Measurements from ENCODE around the gene AKR1E2.

The AKR1E2 gene

DNA sequence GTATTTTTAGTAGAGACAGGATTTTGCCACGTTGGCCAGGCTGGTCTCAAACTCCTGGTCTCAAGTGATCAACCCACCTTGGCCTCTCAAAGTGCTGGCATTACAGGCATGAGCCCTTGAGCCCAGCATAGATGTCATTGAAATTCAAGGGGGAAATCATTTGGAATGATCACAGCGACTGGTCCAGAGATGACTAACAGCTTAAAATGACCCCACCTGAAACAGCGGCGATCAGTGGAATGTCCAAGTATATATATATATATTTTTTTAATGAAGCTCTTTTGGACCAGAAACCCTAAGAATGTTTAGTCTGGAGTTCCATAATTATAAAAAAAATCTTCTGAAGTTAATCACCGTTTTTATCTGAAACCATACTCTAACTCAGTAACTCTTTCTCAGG is 12.5 kb upstream of the AKR1E2 start:
- no peak for DNase-seq (ENCODE audit: low spot score)

DNA sequence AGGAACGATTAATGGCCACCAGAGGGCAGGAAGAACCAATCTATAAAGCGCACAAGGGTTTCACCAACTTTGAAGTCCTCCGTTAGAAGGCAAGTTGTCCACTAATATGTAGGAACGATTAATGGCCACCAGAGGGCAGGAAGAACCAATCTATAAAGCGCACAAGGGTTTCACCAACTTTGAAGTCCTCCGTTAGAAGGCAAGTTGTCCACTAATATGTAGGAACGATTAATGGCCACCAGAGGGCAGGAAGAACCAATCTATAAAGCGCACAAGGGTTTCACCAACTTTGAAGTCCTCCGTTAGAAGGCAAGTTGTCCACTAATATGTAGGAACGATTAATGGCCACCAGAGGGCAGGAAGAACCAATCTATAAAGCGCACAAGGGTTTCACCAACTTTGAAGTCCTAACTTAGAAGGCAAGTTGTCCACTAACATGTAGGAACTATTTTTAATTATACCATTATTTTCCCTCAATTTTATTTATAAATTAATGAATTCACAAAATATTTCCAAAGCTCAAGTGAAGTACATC is 10.3 kb upstream of the AKR1E2 start:
- peak; percentile 25 for DNase-seq (ENCODE audit: low spot score)

DNA sequence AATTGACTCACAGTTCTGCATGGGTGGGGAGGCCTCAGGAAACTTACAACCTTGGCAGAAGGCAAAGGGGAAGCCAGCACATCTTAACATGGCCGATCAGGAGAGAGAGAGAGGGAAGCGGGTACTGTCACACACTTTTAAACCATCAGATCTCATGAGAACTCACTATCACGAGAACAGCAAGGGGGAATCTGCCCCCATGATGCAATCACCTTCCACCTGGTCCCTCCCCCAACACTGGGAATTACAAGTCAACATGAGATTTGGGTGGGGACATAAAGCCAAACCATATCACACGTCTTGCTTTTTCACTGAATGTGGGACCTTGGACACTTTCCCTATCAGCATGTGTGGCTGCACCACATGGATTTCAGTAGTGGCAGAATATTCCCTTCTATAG is 9.0 kb upstream of the AKR1E2 start:
- DNase-seq (ENCODE audit: low spot score): no peak

DNA sequence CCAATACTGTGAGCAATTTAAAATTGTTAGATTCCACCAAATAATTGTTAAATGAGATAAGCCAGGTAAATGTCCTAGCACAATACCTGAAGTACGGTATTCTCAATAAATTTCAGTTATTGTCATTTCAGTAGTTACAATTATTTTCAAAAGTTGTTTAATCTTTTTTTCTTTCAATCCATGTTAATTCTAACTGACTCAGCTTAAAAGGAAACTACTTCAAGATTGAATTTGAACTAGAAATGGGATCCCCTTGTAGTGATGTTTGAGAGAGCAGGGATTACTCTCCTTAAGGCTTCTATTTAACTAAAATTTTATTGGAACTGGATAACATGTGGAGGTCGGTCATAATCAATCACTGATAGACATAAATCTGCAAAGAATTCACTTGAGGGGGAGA is 6.9 kb upstream of the AKR1E2 start:
- no peak for DNase-seq (ENCODE audit: low spot score)

DNA sequence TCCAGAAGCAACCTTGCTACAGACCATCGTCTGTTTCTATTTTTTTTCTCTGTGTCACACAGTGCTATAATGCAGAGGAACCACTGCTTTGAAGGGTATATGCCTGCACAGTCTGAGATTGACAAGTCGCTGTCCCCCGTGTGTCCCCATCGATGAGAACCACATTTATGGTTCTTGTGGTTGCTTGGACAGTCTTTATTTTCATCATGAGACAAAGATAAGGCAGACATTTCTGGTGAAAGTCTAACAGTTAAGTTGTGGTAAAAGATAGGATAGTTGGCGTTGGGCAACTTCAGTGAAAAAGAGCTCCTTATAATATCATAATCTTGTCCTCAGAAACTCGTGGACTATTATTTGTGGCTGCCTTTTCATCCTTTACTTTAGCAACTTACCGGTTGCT is 6.3 kb upstream of the AKR1E2 start:
- DNase-seq (ENCODE audit: low spot score): no peak

DNA sequence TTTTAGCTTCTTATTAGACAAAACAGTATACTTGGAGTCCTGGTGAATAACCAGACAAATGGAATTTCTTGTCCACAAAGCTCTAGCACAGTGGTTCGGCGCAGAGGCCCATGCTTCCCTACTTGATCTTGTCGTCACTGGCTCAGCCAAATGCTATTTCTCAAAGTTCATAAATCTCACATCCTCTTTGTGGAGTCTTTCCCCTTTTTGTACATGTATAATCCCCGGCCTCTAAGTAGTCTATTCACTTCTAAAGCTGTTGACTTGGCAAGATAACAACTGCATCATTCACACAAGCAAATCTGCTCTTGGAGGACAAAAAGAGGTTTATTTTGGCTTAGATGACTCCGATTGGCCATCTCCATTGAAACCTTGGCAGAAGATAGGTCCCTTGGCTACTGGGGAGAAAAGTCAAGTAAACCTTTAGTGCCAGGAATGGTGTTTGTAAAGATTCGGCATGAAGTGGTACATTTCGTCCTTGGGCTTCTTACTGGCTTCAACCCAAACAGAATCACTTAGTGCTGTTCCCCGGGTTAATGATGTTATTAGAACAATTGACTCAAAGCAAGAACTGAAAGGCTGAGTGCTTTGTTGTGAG is 5.1 kb upstream of the AKR1E2 start:
- no peak for DNase-seq (ENCODE audit: low spot score)

GRCh38 chr10:4822208-4822607 is 3.8 kb upstream of the AKR1E2 start:
- no peak for DNase-seq (ENCODE audit: low spot score)

DNA sequence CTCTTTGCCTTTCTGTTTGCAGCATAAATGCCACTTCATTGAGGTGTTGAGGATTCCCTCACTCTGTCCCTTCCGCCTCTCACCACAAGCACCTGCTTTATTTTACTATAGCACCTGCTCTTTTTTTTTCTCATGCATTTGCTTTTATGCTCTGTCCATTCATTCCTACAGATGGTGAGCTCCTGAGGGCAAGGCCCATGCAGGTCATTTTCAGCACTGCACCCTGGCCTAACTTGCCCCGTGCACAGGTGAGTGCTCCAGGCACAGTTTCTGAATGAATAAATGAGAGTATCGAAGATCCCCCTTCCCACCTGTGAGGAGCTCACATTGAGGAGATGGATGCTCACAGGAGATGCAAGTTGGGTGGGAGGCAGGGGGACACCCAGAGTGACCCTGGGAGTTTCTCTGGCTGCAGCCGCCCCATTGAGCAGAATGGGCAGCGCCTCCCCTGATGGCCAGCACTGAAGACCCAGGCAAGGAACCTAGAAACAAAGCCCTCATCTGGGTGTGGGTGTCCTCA is 1.2 kb upstream of the AKR1E2 start:
- DNase-seq (ENCODE audit: low spot score): peak; percentile 39

DNA sequence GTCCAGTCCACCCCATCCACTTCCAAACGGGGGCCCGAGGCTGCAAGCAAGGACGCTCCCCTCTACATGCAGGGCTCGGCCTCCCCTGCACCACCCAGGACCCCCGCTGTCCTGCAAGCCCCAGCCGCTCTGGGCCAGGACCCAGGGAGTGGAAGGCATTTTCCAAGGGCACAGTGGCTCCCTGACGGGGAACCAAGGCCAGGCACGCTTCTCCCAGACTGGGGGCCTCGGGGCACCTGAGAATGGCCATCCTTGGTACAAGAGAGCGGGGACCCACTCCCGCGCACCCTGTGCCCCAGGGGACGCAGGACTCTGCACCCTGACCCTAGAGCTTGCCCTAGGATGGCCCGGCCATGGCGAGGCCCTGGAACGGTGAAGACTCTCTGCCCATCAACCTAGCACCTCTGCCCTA is 545 bp upstream of the AKR1E2 start:
- DNase-seq (ENCODE audit: low spot score): no peak

GRCh38 chr10:4826792-4827324 is 851 bp downstream of the AKR1E2 start:
- DNase-seq (ENCODE audit: low spot score): no peak

- DNase-seq (ENCODE audit: low spot score): no peak
Measured at GRCh38 chr10:4828005-4828404, 2.0 kb downstream of the AKR1E2 start.

- DNase-seq (ENCODE audit: low spot score): no peak
Measured at GRCh38 chr10:4830551-4830950, 4.5 kb downstream of the AKR1E2 start.

DNA sequence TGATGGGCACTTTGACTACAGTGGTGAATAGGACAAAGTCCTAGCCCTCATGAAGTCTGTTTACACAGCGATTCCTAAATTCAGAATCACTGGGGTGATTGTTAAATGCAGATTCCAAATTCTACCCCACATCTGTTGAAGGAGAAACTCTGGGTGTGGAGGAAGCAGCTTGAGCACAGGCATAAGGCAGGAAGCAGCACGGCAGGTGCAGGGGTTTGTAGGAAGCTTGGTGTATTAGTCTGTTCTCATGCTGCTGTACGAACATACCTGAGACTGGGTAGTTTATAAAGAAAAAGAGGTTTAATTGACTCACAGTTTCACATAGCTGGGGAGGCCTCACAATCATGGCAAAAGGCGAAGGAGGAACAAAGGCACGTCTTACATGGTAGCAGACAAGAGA is 5.1 kb downstream of the AKR1E2 start:
- no peak for DNase-seq (ENCODE audit: low spot score)

DNA sequence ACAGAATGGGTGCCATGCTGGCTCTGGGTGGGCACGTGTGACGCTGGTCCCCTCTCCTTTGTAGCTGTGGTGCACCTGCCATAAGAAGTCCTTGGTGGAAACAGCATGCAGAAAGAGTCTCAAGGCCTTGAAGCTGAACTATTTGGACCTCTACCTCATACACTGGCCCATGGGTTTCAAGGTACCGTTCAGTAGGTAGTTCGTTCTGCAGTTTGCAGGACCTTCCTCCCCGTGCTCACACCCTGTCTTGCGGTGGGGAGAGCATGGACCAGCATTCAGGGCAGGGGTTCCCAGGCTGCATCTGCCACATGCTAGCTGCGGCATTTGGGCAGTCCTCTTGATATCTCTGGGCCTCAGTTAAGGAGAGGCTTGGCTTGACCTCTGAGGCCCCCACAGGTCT is 7.3 kb downstream of the AKR1E2 start:
- DNase-seq (ENCODE audit: low spot score): no peak

DNA sequence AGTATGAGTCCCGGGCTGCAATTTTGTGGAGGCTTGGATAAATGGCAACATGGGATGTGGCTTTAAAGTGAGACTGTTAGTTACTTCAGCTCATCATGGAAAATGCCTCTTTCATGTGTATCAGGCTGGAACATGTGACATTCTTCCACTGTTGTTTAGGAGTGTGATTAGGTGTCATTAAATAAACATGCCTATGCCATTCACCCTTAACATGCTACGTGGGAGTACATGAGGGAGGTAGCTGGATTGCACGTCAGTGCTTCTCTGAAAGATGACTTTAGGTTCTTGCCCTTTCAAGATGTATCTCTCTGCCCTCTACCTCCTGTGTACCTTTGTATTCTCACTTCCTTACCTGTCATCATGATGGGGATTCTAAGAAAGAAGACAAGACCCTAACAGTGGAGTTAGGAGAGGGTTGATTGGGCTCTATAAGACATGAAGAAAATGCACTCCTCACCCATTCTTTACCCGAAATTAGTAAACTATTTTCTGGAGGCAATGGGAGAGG is 8.9 kb downstream of the AKR1E2 start:
- DNase-seq (ENCODE audit: low spot score): no peak

- DNase-seq (ENCODE audit: low spot score): no peak
Measured at GRCh38 chr10:4835494-4835918, 9.5 kb downstream of the AKR1E2 start.

- no peak for DNase-seq (ENCODE audit: low spot score)
Measured at GRCh38 chr10:4836416-4836969, 10.5 kb downstream of the AKR1E2 start.

- no peak for DNase-seq (ENCODE audit: low spot score)
Measured at GRCh38 chr10:4837551-4837950, 11.5 kb downstream of the AKR1E2 start.

GRCh38 chr10:4838743-4839142 is 12.7 kb downstream of the AKR1E2 start:
- no peak for DNase-seq (ENCODE audit: low spot score)

- no peak for DNase-seq (ENCODE audit: low spot score)
Measured at GRCh38 chr10:4839353-4839752, 13.3 kb downstream of the AKR1E2 start.

GRCh38 chr10:4840151-4840550 is 14.1 kb downstream of the AKR1E2 start:
- DNase-seq (ENCODE audit: low spot score): no peak

- DNase-seq (ENCODE audit: low spot score): no peak
Measured at GRCh38 chr10:4843525-4844180, 17.6 kb downstream of the AKR1E2 start.

DNA sequence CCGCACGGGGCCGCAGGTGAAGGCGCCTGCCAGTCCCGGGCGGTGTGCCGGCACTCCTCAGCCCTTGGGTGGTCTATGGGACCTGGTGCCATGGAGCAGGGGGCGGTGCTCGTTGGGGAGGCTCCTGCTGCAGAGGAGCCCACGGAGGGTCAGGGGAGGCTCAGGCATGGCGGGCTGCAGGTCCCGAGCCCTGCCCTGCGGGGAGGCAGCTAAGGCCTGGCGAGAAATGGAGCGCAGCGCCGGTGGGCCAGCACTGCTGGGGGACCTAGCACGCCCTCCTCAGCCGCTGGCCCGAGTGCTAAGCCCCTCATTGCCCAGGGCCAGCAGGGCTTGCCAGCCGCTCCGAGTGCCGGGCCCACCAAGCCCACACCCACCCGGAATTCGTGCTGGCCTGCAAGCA is 18.9 kb downstream of the AKR1E2 start:
- DNase-seq (ENCODE audit: low spot score): no peak
